Liver (tissue), 9 donors: ENCODE measurements around the gene CCNY. TPM values are rescaled to one million over a fixed set of nuclear protein-coding genes. Genes with fewer than 3 reads are reported as not detected.

Source experiments
- DNase-seq: peaks from one replicate; pipeline ENCODE4 v3.0.0-alpha.2; 2017; ENCODE audit warnings: low spot score
- H3K27ac ChIP-seq, 2 donors: one replicate each; pipeline ENCODE4 v1.7.0; 2013; ENCODE audit warnings: inconsistent platforms in 2 of 2, low read length in 2 of 2, control low read depth in 1 of 2, low read depth in 1 of 2, mild to moderate bottlenecking in 1 of 2
- H3K27me3 ChIP-seq, 4 donors: one replicate each; pipeline versions ENCODE4 v1.6.1 to v1.7.0; 2013; ENCODE audit warnings: low read length in 3 of 4, inconsistent platforms in 1 of 4, mild to moderate bottlenecking in 1 of 4, moderate library complexity in 1 of 4; ENCODE audit not compliant: control insufficient read depth in 4 of 4, insufficient read depth in 4 of 4
- H3K36me3 ChIP-seq, 4 donors: one replicate each; pipeline versions ENCODE4 v1.6.1 to v1.7.0; 2013; ENCODE audit warnings: low read length in 3 of 4, mild to moderate bottlenecking in 3 of 4, low read depth in 1 of 4, moderate library complexity in 1 of 4; ENCODE audit not compliant: control insufficient read depth in 4 of 4, insufficient read depth in 3 of 4
- H3K4me1 ChIP-seq, 4 donors: one replicate each; pipeline versions ENCODE4 v1.6.1 to v1.7.0; 2013; ENCODE audit warnings: low read length in 3 of 4, mild to moderate bottlenecking in 3 of 4, moderate library complexity in 1 of 4; ENCODE audit not compliant: control insufficient read depth in 4 of 4, insufficient read depth in 4 of 4
- H3K4me3 ChIP-seq, 3 donors: one replicate each; pipeline versions ENCODE4 v1.6.1 to v1.7.0; 2013; ENCODE audit warnings: low read length in 3 of 3, control low read depth in 1 of 3, low read depth in 1 of 3, mild to moderate bottlenecking in 1 of 3
- H3K9ac ChIP-seq, 2 donors: one replicate each; pipeline ENCODE4 v1.7.0; 2013; ENCODE audit warnings: low read length in 2 of 2, mild to moderate bottlenecking in 2 of 2, moderate library complexity in 2 of 2, control low read depth in 1 of 2, low read depth in 1 of 2
- H3K9me3 ChIP-seq, 4 donors: one replicate each; pipeline versions ENCODE4 v1.6.1 to v1.7.0; 2013; ENCODE audit warnings: low read length in 3 of 4; ENCODE audit not compliant: control insufficient read depth in 4 of 4
- ATF3 ChIP-seq: IDR thresholded peaks from 2 replicates; pipeline ENCODE4 v1.6.1; 2016; ENCODE audit warnings: antibody characterized with exemption
- EGR1 ChIP-seq, 2 donors: IDR thresholded peaks; 2 replicates each; pipeline ENCODE4 v1.6.1; 2016 to 2018; ENCODE audit warnings: antibody characterized with exemption in 2 of 2, low read depth in 2 of 2
- GABPA ChIP-seq, 2 donors: IDR thresholded peaks in 1 of 2; conservative IDR thresholded peaks in 1 of 2; 2 replicates each; pipeline ENCODE4 v1.6.1; 2016; ENCODE audit warnings: antibody characterized with exemption in 2 of 2, mild to moderate bottlenecking in 1 of 2, moderate library complexity in 1 of 2
- HNF4A ChIP-seq, 2 donors: conservative IDR thresholded peaks; 2 replicates each; pipeline ENCODE4 v1.6.1; 2016; ENCODE audit warnings: antibody characterized with exemption in 2 of 2, mild to moderate bottlenecking in 2 of 2
- HNF4G ChIP-seq: IDR thresholded peaks from 2 replicates; pipeline ENCODE4 v1.6.1; 2016; ENCODE audit warnings: antibody characterized with exemption
- JUND ChIP-seq, 2 donors: IDR thresholded peaks; 2 replicates each; pipeline ENCODE4 v1.6.1; 2016; ENCODE audit warnings: antibody characterized with exemption in 2 of 2
- MAX ChIP-seq: IDR thresholded peaks from 2 replicates; pipeline ENCODE4 v1.6.1; 2016; ENCODE audit warnings: antibody characterized with exemption
- NR2F2 ChIP-seq: IDR thresholded peaks from 2 replicates; pipeline ENCODE4 v1.6.1; 2016; ENCODE audit warnings: antibody characterized with exemption
- RAD21 ChIP-seq, 2 donors: IDR thresholded peaks; 2 replicates each; pipeline ENCODE4 v1.6.1; 2016; ENCODE audit warnings: antibody characterized with exemption in 2 of 2, mild to moderate bottlenecking in 2 of 2
- REST ChIP-seq: IDR thresholded peaks from 2 replicates; pipeline ENCODE4 v1.6.1; 2016; ENCODE audit warnings: antibody characterized with exemption, mild to moderate bottlenecking
- TAF1 ChIP-seq: conservative IDR thresholded peaks from 2 replicates; pipeline ENCODE4 v1.6.1; 2016; ENCODE audit warnings: antibody characterized with exemption, mild to moderate bottlenecking
- YY1 ChIP-seq: IDR thresholded peaks from 2 replicates; pipeline ENCODE4 v1.6.1; 2016; ENCODE audit warnings: antibody characterized with exemption, mild to moderate bottlenecking
- ZBTB33 ChIP-seq: IDR thresholded peaks from 2 replicates; pipeline ENCODE4 v1.6.1; 2016; ENCODE audit warnings: antibody characterized with exemption
- WGBS: extraction: QIAGEN DNeasy Blood & Tissue Kit; methylation state at CpG from one replicate; pipeline ENCODE4 v1.1.7; 2013; 5-methylcytosine and 5-hydroxymethylcytosine counted together
- polyA plus RNA-seq, 2 donors: library from polyadenylated mRNA; stranded (reverse) in 1 of 2; unstranded in 1 of 2; fragments of 200-250 nt in 1 of 2; fragments of >200 nt in 1 of 2; fragmentation: Nextera tagmentation in 1 of 2; extraction: Ambion mirVana in 1 of 2; gene quantifications; one replicate each; pipeline versions ENCODE4 v1.2.1 to v1.2.3, GENCODE V29; 2013 to 2015
- total RNA-seq, 2 donors: library from RNA; depleted of rRNA; stranded (reverse); fragments of >200 nt; gene quantifications; one replicate each; pipeline ENCODE4 v1.2.3, GENCODE V29; 2014
- TF ChIP-seq, protein P1 (sequence below): fragments of 150-350 bp; IDR thresholded peaks from 2 replicates; pipeline ENCODE4 v1.5.1; 2017; ENCODE audit warnings: improper control_type of control experiment, low read depth, low read length; ENCODE audit not compliant: missing input control
- donor health status: healthy.
- donor health status: healthy.
- donor health status: healthy.
- donor health status: healthy.
- donor health status: healthy.

CCNY gene
- total and polyA plus RNA-seq, 4 donors, result 17.6 to 38.4 (median 21.8) TPM

DNA sequence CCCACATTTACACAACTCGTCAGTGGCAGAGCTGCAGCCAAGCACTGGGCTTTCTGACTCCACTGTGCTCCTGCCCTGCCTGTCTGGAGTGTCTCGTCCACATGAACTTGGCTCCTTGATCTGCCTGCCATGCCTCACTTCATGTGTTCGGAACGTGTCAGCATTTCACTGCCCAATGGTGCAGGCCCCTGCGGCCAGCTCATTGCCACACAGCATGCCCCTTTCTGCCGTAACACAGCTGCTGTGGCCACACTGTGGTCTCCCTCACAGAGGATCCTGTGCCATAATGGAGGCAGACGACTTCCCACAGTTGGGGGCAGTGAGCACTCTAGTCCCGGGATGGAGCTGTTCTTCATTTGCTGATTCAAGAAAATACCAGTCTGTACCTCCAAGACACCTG lies 174.6 kb downstream of the CCNY start:
- H3K9ac ChIP-seq, result no peak overlapping the region
- no peak for TF ChIP-seq HNF4G
- TF ChIP-seq, protein P1, sequence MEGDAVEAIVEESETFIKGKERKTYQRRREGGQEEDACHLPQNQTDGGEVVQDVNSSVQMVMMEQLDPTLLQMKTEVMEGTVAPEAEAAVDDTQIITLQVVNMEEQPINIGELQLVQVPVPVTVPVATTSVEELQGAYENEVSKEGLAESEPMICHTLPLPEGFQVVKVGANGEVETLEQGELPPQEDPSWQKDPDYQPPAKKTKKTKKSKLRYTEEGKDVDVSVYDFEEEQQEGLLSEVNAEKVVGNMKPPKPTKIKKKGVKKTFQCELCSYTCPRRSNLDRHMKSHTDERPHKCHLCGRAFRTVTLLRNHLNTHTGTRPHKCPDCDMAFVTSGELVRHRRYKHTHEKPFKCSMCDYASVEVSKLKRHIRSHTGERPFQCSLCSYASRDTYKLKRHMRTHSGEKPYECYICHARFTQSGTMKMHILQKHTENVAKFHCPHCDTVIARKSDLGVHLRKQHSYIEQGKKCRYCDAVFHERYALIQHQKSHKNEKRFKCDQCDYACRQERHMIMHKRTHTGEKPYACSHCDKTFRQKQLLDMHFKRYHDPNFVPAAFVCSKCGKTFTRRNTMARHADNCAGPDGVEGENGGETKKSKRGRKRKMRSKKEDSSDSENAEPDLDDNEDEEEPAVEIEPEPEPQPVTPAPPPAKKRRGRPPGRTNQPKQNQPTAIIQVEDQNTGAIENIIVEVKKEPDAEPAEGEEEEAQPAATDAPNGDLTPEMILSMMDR, result no peak
- no peak for TF ChIP-seq REST
- no peak for TF ChIP-seq RAD21 (IDR thresholded peaks at IDR 0.05)
- no peak for TF ChIP-seq HNF4A (conservative IDR thresholded peaks at IDR 0.05)
- TF ChIP-seq ATF3, result no peak
- no peak for TF ChIP-seq ZBTB33
- no peak for TF ChIP-seq GABPA (IDR thresholded peaks at IDR 0.05 in 1 of 2, conservative IDR thresholded peaks at IDR 0.05 in 1 of 2)
- H3K36me3 ChIP-seq, result no peaks in the 10 kb centered on the region
- peaks cover 0 to 10% (median 8%) of the 10 kb centered on the region in 4 donors for H3K4me1 ChIP-seq
- no peak for DNase-seq
- no peak overlapping the region for H3K4me3 ChIP-seq
- no peaks in the 10 kb centered on the region for H3K9me3 ChIP-seq
- H3K27ac ChIP-seq, result no peak overlapping the region
- no peaks in the 10 kb centered on the region for H3K27me3 ChIP-seq
- WGBS, result 97% methylated on average over 8 of the region's 8 CpGs

- Histone ChIP-seq H3K4me3 (no peak overlapping the region), H3K27ac (no peak overlapping the region), H3K4me1 (peaks cover 0 to 8% (median 7%) of the 10 kb centered on the region in 4 donors), H3K27me3 (no peaks in the 10 kb centered on the region), H3K9ac (no peak overlapping the region), H3K9me3 (no peaks in the 10 kb centered on the region), H3K36me3 (no peaks in the 10 kb centered on the region)
- 92% methylated on average over 8 of the region's 8 CpGs for WGBS
- TF ChIP-seq NR2F2 (no peak), REST (no peak), MAX (no peak), ATF3 (no peak), HNF4A (conservative IDR thresholded peaks at IDR 0.05) (no peak), EGR1 (IDR thresholded peaks at IDR 0.05; ENCODE audit: low read depth in 2 of 2) (no peak), TAF1 (no peak), RAD21 (IDR thresholded peaks at IDR 0.05) (no peak), JUND (IDR thresholded peaks at IDR 0.05) (no peak), YY1 (no peak)
- no peak for DNase-seq
Measured at GRCh38 chr10:35511647-35512046, 175.3 kb downstream of the CCNY start.
